ENCODE data around the gene SLC2A6. TPM values are rescaled to one million over a fixed set of nuclear protein-coding genes. Genes with fewer than 3 reads are reported as not detected.
A peak's percentile ranks its signal among the peaks of the same experiment; 100 is the strongest.

The SLC2A6 gene
- total RNA-seq, 1 experiment from 2014 or later, result 18.7 TPM

DNA sequence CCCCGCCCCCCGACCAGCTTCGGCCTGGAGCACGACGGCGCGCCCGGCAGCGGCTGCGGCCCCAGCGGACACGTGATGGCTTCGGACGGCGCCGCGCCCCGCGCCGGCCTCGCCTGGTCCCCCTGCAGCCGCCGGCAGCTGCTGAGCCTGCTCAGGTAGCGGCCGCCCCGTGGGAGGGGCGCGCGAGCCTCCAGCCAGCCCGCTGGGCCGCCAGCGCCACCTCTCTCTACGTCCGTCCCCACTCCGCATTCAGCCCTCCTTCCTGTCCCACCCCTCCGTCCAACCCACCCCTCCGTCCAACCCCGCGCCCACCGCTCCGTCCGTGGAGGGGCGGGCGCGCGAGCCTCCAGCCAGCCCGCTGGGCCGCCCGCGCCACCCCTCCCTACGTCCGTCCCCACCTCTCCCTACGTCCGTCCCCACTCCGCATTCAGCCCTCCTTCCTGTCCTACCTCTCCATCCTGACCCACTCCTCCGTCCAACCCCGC lies 50.2 kb downstream of the SLC2A6 start:
- peaks cover 0 to 12% (median 7%) of the 10 kb centered on the region in 3 experiments; a peak in 6 of 7 replicates for H3K36me3 Mint-ChIP-seq (ENCODE audit: insufficient read depth in 1 of 3, low read depth in 3 of 3)
- TF ChIP-seq, protein P1, sequence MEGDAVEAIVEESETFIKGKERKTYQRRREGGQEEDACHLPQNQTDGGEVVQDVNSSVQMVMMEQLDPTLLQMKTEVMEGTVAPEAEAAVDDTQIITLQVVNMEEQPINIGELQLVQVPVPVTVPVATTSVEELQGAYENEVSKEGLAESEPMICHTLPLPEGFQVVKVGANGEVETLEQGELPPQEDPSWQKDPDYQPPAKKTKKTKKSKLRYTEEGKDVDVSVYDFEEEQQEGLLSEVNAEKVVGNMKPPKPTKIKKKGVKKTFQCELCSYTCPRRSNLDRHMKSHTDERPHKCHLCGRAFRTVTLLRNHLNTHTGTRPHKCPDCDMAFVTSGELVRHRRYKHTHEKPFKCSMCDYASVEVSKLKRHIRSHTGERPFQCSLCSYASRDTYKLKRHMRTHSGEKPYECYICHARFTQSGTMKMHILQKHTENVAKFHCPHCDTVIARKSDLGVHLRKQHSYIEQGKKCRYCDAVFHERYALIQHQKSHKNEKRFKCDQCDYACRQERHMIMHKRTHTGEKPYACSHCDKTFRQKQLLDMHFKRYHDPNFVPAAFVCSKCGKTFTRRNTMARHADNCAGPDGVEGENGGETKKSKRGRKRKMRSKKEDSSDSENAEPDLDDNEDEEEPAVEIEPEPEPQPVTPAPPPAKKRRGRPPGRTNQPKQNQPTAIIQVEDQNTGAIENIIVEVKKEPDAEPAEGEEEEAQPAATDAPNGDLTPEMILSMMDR (conservative IDR thresholded peaks at IDR 0.05), result no peak
- peak overlapping the region; percentile 45 to 67 for H3K4me3 Mint-ChIP-seq

More for the DNA sequence above, 50.2 kb downstream of the SLC2A6 start:
- peak; percentile 81 for DNase-seq
- Histone ChIP-seq H4K20me1 (ENCODE audit: control insufficient read depth, insufficient read depth, insufficient read length) (no peaks in the 10 kb centered on the region), H3K23ac (ENCODE audit: insufficient read length, low read depth, low read length) (no peak overlapping the region), H2BK5ac (ENCODE audit: insufficient read length, low read length) (no peak overlapping the region), H3K18ac (ENCODE audit: insufficient read length, low read depth, low read length) (no peak overlapping the region), H3K79me1 (ENCODE audit: insufficient read depth, low read depth, low read length, poor library complexity, severe bottlenecking) (no peaks in the 10 kb centered on the region), H3K27ac (ENCODE audit: insufficient read length, low read depth, low read length) (no peak overlapping the region), H3T11ph (ENCODE audit: low read length) (no peak overlapping the region), H4K8ac (replicated peaks; ENCODE audit: insufficient read length, low read depth, low read length) (no peak overlapping the region), H4K91ac (ENCODE audit: insufficient read length, low read depth, low read length) (no peak overlapping the region), H2BK20ac (ENCODE audit: low read depth, low read length, poor library complexity, severe bottlenecking) (no peak overlapping the region), H2BK12ac (ENCODE audit: insufficient read length, low read depth, low read length) (no peak overlapping the region), H2AK5ac (ENCODE audit: insufficient read length, low read length) (no peak overlapping the region), H3K9me3 (ENCODE audit: control insufficient read depth, low read depth, low read length) (no peaks in the 10 kb centered on the region), H3K4me2 (ENCODE audit: insufficient read depth, insufficient read length, low read length) (peak overlapping the region; percentile 40), H2BK15ac (ENCODE audit: low read depth, low read length) (no peak overlapping the region), H3K4ac (ENCODE audit: low read depth, low read length) (no peak overlapping the region), H3K56ac (ENCODE audit: insufficient read length, low read depth, low read length) (no peak overlapping the region), H2BK120ac (ENCODE audit: low read depth, low read length, poor library complexity, severe bottlenecking) (no peak overlapping the region), H3K14ac (ENCODE audit: insufficient read depth, low read length) (no peak overlapping the region; the same call in 1 of the 2 replicates), H2AFZ (ENCODE audit: low read length) (no peak overlapping the region), H3K27me3 (ENCODE audit: insufficient read depth, low read length) (peaks cover 2% of the 10 kb centered on the region; the same call in 1 of the 2 replicates), H3K4me1 (ENCODE audit: insufficient read depth, low read length) (no peaks in the 10 kb centered on the region), H4K5ac (ENCODE audit: insufficient read length, low read depth, low read length) (no peak overlapping the region), H3K9ac (ENCODE audit: extremely low read depth, insufficient read length, low read length) (no peak overlapping the region), H3K23me2 (ENCODE audit: insufficient read length, low read depth, low read length, poor library complexity, severe bottlenecking) (peaks cover 7% of the 10 kb centered on the region), H3K79me2 (ENCODE audit: insufficient read depth, low read length) (no peaks in the 10 kb centered on the region; the same call in 1 of the 2 replicates)
- H3K27me3 Mint-ChIP-seq (ENCODE audit: low read depth), result peaks cover 24% of the 10 kb centered on the region
- H3K4me1 Mint-ChIP-seq, result peaks cover 7% of the 10 kb centered on the region in 2 experiments; a peak in 3 of 4 replicates
- peaks cover 4 to 7% of the 10 kb centered on the region in 2 experiments; a peak in 4 of 5 replicates for H3K9me3 Mint-ChIP-seq
- no CpG with 5 or more reads among the region's 57 CpGs for WGBS (ENCODE audit: extremely low coverage, insufficient read length, low lambda C conversion rate)
- no peak overlapping the region for H3K27ac Mint-ChIP-seq
